HEK293 (cell line): ENCODE results near the gene CR2.
A peak's percentile ranks its signal among the peaks of the same experiment; 100 is the strongest.

Experiments
- CTCF ChIA-PET: fragments of 350-600 bp; formaldehyde crosslinking; extraction: SDS; loops from one replicate; lab custom pipeline; 2021; ENCODE audit warnings: antibody characterized with exemption; lab: Yijun Ruan, JAX
- POLR2A ChIA-PET: fragments of 300-600 bp; formaldehyde crosslinking; extraction: SDS; loops from one replicate; lab custom pipeline; 2020; ENCODE audit warnings: antibody characterized with exemption, inconsistent platforms; lab: Yijun Ruan, JAX
- H3K27ac ChIP-seq: fragments of 200-500 bp; sonication (Bioruptor generic); 2 replicates; pipeline ENCODE4 v1.5.1; 2014; ENCODE audit warnings: low read depth, low read length, control low read depth, inconsistent platforms; ENCODE audit errors: extremely low read depth
- H3K36me3 ChIP-seq, 2 experiments: fragments of 200-500 bp in 1 of 2; sonication (Bioruptor generic) in 1 of 2; 1 replicate in 1 of 2; 2 replicates in 1 of 2; pipeline ENCODE4 v1.5.1; 2014 to 2017; ENCODE audit warnings: inconsistent platforms in 2 of 2, low read length in 2 of 2; ENCODE audit not compliant: control insufficient read depth in 2 of 2, insufficient read depth in 1 of 2
- H3K4me1 ChIP-seq: fragments of 200-500 bp; sonication (Bioruptor generic); 2 replicates; pipeline ENCODE4 v1.5.1; 2014; ENCODE audit warnings: mild to moderate bottlenecking, low read length, inconsistent platforms; ENCODE audit not compliant: control insufficient read depth, insufficient read depth
- H3K4me3 ChIP-seq: 2 replicates; pipeline ENCODE4 v1.5.1; 2011; ENCODE audit warnings: low read depth, mild to moderate bottlenecking, control low read depth, low read length, moderate library complexity
- H3K9me3 ChIP-seq: fragments of 200-500 bp; sonication (Bioruptor generic); 2 replicates; pipeline ENCODE4 v1.5.1; 2014; ENCODE audit warnings: low read depth, low read length, inconsistent platforms; ENCODE audit not compliant: control insufficient read depth, insufficient read depth
- SP3 ChIP-seq: fragments of 450-650 bp; formaldehyde crosslinking; IDR thresholded peaks from 2 replicates; pipeline ENCODE4 v1.5.1; 2016; ENCODE audit warnings: missing biosample characterization, missing genetic modification characterization
- ZBTB20 ChIP-seq: fragments of 450-650 bp; formaldehyde crosslinking; IDR thresholded peaks from 2 replicates; pipeline ENCODE4 v1.5.1; 2016; ENCODE audit warnings: missing biosample characterization, missing genetic modification characterization
- ZNF10 ChIP-seq: fragments of 450-650 bp; formaldehyde crosslinking; IDR thresholded peaks from 2 replicates; pipeline ENCODE4 v1.5.1; 2017; ENCODE audit warnings: missing biosample characterization, missing genetic modification characterization
- ZNF274 ChIP-seq, 2 experiments: fragments of 200-500 bp in 1 of 2; fragments of 450-650 bp in 1 of 2; sonication (Bioruptor generic) in 1 of 2; formaldehyde crosslinking in 1 of 2; IDR thresholded peaks; 2 replicates each; pipeline versions ENCODE4 v1.5.1 to v1.6.1; 2014 to 2016; ENCODE audit warnings: borderline replicate concordance in 1 of 2, inconsistent platforms in 1 of 2, low read length in 1 of 2, missing biosample characterization in 1 of 2, missing genetic modification characterization in 1 of 2
- ZNF302 ChIP-seq: fragments of 450-650 bp; formaldehyde crosslinking; IDR thresholded peaks from 2 replicates; pipeline ENCODE4 v1.5.1; 2016; ENCODE audit warnings: missing biosample characterization, missing genetic modification characterization, low read depth
- ZNF341 ChIP-seq: fragments of 450-650 bp; formaldehyde crosslinking; IDR thresholded peaks from 2 replicates; pipeline ENCODE4; 2016; ENCODE audit warnings: low read depth, missing biosample characterization, missing genetic modification characterization
- ZNF423 ChIP-seq: fragments of 450-650 bp; formaldehyde crosslinking; IDR thresholded peaks from 2 replicates; pipeline ENCODE4 v1.5.1; 2016; ENCODE audit warnings: missing biosample characterization, missing genetic modification characterization
- ZNF529 ChIP-seq: fragments of 450-650 bp; formaldehyde crosslinking; IDR thresholded peaks from 2 replicates; pipeline ENCODE4 v1.5.1; 2017; ENCODE audit warnings: missing genetic modification characterization, missing biosample characterization; ENCODE audit not compliant: insufficient replicate concordance
- ZNF558 ChIP-seq: fragments of 450-650 bp; formaldehyde crosslinking; IDR thresholded peaks from 2 replicates; pipeline ENCODE4 v1.5.1; 2016; ENCODE audit warnings: missing biosample characterization, missing genetic modification characterization
- ZNF707 ChIP-seq: fragments of 450-650 bp; formaldehyde crosslinking; IDR thresholded peaks from 2 replicates; pipeline ENCODE4 v1.5.1; 2016; ENCODE audit warnings: missing biosample characterization, missing genetic modification characterization
- ZNF747 ChIP-seq: fragments of 450-650 bp; formaldehyde crosslinking; IDR thresholded peaks from 2 replicates; pipeline ENCODE4 v1.5.1; 2016; ENCODE audit warnings: missing biosample characterization, missing genetic modification characterization
- ZXDB ChIP-seq: fragments of 450-650 bp; formaldehyde crosslinking; IDR thresholded peaks from 2 replicates; pipeline ENCODE4 v1.5.1; 2016; ENCODE audit warnings: missing biosample characterization, missing genetic modification characterization
- TF ChIP-seq, protein P1 (sequence below): fragments of 450-650 bp; formaldehyde crosslinking; IDR thresholded peaks from 2 replicates; pipeline ENCODE4 v1.5.1; 2016; ENCODE audit warnings: missing biosample characterization, missing genetic modification characterization
- TF ChIP-seq, protein P2 (sequence below): fragments of 450-650 bp; formaldehyde crosslinking; IDR thresholded peaks from 2 replicates; pipeline ENCODE4 v1.5.1; 2016; ENCODE audit warnings: missing biosample characterization, missing genetic modification characterization
- TF ChIP-seq, protein P3 (sequence below): fragments of 450-650 bp; IDR thresholded peaks from 2 replicates; pipeline ENCODE4 v1.5.1; 2018; ENCODE audit warnings: missing biosample characterization, mild to moderate bottlenecking, missing genetic modification characterization
- TF ChIP-seq, protein P4 (sequence below): fragments of 450-650 bp; formaldehyde crosslinking; IDR thresholded peaks from 2 replicates; pipeline ENCODE4 v1.5.1; 2016; ENCODE audit warnings: missing biosample characterization, missing genetic modification characterization
- TF ChIP-seq, protein P5 (sequence below): fragments of 450-650 bp; formaldehyde crosslinking; IDR thresholded peaks from 2 replicates; pipeline ENCODE4 v1.5.1; 2016; ENCODE audit warnings: missing biosample characterization, missing genetic modification characterization
- TF ChIP-seq, protein P6 (sequence below): fragments of 450-650 bp; formaldehyde crosslinking; IDR thresholded peaks from 2 replicates; pipeline ENCODE4 v1.5.1; 2016; ENCODE audit warnings: missing biosample characterization, missing genetic modification characterization, borderline replicate concordance
- TF ChIP-seq, protein P7 (sequence below): fragments of 450-650 bp; formaldehyde crosslinking; IDR thresholded peaks from 2 replicates; pipeline ENCODE4 v1.5.1; 2016; ENCODE audit warnings: missing biosample characterization, missing genetic modification characterization, borderline replicate concordance

Gene CR2

DNA sequence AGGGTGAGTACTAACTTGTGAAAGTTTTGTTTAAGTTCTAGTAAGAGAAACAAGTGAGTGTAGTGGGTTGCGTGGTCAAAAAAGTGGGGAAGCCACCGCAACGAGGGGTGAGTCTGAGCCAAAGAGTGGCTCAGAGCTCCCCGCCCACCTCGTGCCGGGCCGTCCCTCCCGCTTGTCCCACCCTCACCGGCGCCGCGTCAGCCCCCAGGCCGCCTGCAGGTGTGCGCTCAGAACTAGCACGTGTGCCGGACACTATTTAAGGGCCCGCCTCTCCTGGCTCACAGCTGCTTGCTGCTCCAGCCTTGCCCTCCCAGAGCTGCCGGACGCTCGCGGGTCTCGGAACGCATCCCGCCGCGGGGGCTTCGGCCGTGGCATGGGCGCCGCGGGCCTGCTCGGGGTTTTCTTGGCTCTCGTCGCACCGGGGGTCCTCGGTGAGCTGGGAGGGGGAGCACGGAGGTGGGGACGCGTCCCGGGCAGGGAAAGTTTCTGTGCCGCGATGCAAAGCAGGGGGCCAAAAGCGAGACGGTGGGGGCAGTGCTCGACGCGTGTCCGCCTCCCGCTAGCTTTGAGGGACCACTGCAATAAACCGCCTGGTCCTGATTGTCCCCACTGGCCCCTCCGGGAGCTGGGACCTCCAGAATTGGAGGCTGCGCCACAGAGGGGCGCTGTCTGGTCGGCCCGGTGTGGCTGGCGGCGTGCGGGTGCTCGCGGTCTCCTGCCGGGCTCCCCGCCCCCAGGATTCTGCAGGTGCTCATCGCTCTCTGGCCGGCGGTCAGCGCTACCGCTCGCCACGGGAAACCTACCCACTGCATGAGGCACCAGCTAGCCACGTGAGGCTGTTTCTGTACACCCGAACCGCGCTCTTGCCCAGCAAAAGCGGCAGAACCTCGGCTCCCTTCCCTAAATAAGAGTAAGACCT, at the start of gene CR2:
Gene CR2, plus strand, starts transcription at position 283 of the 919 bp plus-strand sequence. Its CDS starts 91 bp downstream, at position 374.
- ChIA-PET CTCF (interaction anchor here (0.6 to 4.0 kb wide), 9 partner anchors 10 to 56 kb away, joined by 3 to 16 read pairs (median 6); partner anchors contain the start of gene CR1), POLR2A (no interaction called here)
- Histone ChIP-seq H3K4me3 (peak within 1 kb of the TSS; percentile 58), H3K36me3 (no peaks in the 10 kb centered on the region), H3K4me1 (no peaks in the 10 kb centered on the region), H3K27ac (no peak within 1 kb of the TSS; the same call in 1 of the 2 replicates), H3K9me3 (no peaks in the 10 kb centered on the region)
- TF ChIP-seq ZBTB20 (tag by site-specific recombination) (peak; percentile 50; the same call in 1 of the 2 replicates), ZNF423 (tag by site-specific recombination) (peak; percentile 52), ZNF10 (no peak), ZNF274 (IDR thresholded peaks at IDR 0.05; ENCODE audit: low read length) (no peak), ZNF274 (tag by site-specific recombination; IDR thresholded peaks at IDR 0.05; ENCODE audit: borderline replicate concordance) (no peak), ZXDB (tag by site-specific recombination) (peak; percentile 73; the same call in 1 of the 2 replicates), ZNF558 (tag by site-specific recombination) (no peak), ZNF302 (no peak), ZNF341 (no peak), ZNF529 (tag by site-specific recombination) (no peak), SP3 (tag by site-specific recombination) (peak; percentile 78), ZNF707 (no peak), ZNF747 (no peak)
- TF ChIP-seq, protein P1, sequence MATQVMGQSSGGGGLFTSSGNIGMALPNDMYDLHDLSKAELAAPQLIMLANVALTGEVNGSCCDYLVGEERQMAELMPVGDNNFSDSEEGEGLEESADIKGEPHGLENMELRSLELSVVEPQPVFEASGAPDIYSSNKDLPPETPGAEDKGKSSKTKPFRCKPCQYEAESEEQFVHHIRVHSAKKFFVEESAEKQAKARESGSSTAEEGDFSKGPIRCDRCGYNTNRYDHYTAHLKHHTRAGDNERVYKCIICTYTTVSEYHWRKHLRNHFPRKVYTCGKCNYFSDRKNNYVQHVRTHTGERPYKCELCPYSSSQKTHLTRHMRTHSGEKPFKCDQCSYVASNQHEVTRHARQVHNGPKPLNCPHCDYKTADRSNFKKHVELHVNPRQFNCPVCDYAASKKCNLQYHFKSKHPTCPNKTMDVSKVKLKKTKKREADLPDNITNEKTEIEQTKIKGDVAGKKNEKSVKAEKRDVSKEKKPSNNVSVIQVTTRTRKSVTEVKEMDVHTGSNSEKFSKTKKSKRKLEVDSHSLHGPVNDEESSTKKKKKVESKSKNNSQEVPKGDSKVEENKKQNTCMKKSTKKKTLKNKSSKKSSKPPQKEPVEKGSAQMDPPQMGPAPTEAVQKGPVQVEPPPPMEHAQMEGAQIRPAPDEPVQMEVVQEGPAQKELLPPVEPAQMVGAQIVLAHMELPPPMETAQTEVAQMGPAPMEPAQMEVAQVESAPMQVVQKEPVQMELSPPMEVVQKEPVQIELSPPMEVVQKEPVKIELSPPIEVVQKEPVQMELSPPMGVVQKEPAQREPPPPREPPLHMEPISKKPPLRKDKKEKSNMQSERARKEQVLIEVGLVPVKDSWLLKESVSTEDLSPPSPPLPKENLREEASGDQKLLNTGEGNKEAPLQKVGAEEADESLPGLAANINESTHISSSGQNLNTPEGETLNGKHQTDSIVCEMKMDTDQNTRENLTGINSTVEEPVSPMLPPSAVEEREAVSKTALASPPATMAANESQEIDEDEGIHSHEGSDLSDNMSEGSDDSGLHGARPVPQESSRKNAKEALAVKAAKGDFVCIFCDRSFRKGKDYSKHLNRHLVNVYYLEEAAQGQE (tag by site-specific recombination): no peak; the same call in 1 of the 2 replicates
- TF ChIP-seq, protein P2, sequence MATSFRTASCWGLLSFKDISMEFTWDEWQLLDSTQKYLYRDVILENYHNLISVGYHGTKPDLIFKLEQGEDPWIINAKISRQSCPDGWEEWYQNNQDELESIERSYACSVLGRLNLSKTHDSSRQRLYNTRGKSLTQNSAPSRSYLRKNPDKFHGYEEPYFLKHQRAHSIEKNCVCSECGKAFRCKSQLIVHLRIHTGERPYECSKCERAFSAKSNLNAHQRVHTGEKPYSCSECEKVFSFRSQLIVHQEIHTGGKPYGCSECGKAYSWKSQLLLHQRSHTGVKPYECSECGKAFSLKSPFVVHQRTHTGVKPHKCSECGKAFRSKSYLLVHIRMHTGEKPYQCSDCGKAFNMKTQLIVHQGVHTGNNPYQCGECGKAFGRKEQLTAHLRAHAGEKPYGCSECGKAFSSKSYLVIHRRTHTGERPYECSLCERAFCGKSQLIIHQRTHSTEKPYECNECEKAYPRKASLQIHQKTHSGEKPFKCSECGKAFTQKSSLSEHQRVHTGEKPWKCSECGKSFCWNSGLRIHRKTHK (tag by site-specific recombination): no peak
- TF ChIP-seq, protein P3, sequence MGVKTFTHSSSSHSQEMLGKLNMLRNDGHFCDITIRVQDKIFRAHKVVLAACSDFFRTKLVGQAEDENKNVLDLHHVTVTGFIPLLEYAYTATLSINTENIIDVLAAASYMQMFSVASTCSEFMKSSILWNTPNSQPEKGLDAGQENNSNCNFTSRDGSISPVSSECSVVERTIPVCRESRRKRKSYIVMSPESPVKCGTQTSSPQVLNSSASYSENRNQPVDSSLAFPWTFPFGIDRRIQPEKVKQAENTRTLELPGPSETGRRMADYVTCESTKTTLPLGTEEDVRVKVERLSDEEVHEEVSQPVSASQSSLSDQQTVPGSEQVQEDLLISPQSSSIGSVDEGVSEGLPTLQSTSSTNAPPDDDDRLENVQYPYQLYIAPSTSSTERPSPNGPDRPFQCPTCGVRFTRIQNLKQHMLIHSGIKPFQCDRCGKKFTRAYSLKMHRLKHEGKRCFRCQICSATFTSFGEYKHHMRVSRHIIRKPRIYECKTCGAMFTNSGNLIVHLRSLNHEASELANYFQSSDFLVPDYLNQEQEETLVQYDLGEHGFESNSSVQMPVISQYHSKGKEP: no peak
- TF ChIP-seq, protein P4, sequence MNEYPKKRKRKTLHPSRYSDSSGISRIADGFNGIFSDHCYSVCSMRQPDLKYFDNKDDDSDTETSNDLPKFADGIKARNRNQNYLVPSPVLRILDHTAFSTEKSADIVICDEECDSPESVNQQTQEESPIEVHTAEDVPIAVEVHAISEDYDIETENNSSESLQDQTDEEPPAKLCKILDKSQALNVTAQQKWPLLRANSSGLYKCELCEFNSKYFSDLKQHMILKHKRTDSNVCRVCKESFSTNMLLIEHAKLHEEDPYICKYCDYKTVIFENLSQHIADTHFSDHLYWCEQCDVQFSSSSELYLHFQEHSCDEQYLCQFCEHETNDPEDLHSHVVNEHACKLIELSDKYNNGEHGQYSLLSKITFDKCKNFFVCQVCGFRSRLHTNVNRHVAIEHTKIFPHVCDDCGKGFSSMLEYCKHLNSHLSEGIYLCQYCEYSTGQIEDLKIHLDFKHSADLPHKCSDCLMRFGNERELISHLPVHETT: no peak
- TF ChIP-seq, protein P5, sequence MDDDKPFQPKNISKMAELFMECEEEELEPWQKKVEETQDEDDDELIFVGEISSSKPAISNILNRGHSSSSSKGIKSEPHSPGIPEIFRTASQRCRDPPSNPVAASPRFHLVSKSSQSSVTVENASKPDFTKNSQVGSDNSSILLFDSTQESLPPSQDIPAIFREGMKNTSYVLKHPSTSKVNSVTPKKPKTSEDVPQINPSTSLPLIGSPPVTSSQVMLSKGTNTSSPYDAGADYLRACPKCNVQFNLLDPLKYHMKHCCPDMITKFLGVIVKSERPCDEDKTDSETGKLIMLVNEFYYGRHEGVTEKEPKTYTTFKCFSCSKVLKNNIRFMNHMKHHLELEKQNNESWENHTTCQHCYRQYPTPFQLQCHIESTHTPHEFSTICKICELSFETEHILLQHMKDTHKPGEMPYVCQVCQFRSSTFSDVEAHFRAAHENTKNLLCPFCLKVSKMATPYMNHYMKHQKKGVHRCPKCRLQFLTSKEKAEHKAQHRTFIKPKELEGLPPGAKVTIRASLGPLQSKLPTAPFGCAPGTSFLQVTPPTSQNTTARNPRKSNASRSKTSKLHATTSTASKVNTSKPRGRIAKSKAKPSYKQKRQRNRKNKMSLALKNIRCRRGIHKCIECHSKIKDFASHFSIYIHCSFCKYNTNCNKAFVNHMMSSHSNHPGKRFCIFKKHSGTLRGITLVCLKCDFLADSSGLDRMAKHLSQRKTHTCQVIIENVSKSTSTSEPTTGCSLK (tag by site-specific recombination): no peak
- TF ChIP-seq, protein P6, sequence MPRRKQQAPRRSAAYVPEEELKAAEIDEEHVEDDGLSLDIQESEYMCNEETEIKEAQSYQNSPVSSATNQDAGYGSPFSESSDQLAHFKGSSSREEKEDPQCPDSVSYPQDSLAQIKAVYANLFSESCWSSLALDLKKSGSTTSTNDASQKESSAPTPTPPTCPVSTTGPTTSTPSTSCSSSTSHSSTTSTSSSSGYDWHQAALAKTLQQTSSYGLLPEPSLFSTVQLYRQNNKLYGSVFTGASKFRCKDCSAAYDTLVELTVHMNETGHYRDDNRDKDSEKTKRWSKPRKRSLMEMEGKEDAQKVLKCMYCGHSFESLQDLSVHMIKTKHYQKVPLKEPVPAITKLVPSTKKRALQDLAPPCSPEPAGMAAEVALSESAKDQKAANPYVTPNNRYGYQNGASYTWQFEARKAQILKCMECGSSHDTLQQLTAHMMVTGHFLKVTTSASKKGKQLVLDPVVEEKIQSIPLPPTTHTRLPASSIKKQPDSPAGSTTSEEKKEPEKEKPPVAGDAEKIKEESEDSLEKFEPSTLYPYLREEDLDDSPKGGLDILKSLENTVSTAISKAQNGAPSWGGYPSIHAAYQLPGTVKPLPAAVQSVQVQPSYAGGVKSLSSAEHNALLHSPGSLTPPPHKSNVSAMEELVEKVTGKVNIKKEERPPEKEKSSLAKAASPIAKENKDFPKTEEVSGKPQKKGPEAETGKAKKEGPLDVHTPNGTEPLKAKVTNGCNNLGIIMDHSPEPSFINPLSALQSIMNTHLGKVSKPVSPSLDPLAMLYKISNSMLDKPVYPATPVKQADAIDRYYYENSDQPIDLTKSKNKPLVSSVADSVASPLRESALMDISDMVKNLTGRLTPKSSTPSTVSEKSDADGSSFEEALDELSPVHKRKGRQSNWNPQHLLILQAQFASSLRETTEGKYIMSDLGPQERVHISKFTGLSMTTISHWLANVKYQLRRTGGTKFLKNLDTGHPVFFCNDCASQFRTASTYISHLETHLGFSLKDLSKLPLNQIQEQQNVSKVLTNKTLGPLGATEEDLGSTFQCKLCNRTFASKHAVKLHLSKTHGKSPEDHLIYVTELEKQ: no peak
- TF ChIP-seq, protein P7, sequence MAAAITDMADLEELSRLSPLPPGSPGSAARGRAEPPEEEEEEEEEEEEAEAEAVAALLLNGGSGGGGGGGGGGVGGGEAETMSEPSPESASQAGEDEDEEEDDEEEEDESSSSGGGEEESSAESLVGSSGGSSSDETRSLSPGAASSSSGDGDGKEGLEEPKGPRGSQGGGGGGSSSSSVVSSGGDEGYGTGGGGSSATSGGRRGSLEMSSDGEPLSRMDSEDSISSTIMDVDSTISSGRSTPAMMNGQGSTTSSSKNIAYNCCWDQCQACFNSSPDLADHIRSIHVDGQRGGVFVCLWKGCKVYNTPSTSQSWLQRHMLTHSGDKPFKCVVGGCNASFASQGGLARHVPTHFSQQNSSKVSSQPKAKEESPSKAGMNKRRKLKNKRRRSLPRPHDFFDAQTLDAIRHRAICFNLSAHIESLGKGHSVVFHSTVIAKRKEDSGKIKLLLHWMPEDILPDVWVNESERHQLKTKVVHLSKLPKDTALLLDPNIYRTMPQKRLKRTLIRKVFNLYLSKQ (tag by site-specific recombination): no peak
